Common myeloid progenitor, CD34-positive (primary cell): Measurements from ENCODE around the gene ADARB2.

Experiments
- CTCF ChIA-PET: fragments of 350-600 bp; sonication (Branson Sonifier 250); formaldehyde crosslinking; loops from one replicate; lab custom pipeline; 2021; ENCODE audit warnings: antibody characterized with exemption; lab: Charles Lee
- POLR2A ChIA-PET: fragments of 350-600 bp; sonication (Branson Sonifier 250); formaldehyde crosslinking; loops from one replicate; lab custom pipeline; 2021; ENCODE audit warnings: antibody characterized with exemption; lab: Charles Lee
- DNase-seq, 3 donors: peaks; one replicate each; pipeline versions ENCODE4 v3.0.0 to v3.0.0-alpha.2; 2013
- H3K27ac ChIP-seq, 2 experiments: 1 replicate in 1 of 2; 2 replicates in 1 of 2; pipeline ENCODE4 v1.7.0; 2013; ENCODE audit warnings: inconsistent platforms in 2 of 2, low read length in 2 of 2, mild to moderate bottlenecking in 2 of 2, low read depth in 1 of 2, moderate library complexity in 1 of 2; ENCODE audit not compliant: severe bottlenecking in 2 of 2, insufficient read depth in 1 of 2, poor library complexity in 1 of 2
- H3K27me3 ChIP-seq, 5 experiments: replicated peaks in 2 of 5; 1 replicate in 3 of 5; 2 replicates in 2 of 5; pipeline versions ENCODE4 v1.6.1 to v1.7.0; 2013; ENCODE audit warnings: low read length in 4 of 5, mild to moderate bottlenecking in 2 of 5, moderate library complexity in 2 of 5, inconsistent platforms in 1 of 5; ENCODE audit not compliant: insufficient read depth in 5 of 5, control insufficient read depth in 4 of 5
- H3K36me3 ChIP-seq, 4 experiments: 1 replicate in 2 of 4; 2 replicates in 2 of 4; pipeline versions ENCODE4 v1.6.1 to v1.7.0; 2013; ENCODE audit warnings: low read length in 3 of 4, control low read depth in 1 of 4, mild to moderate bottlenecking in 1 of 4; ENCODE audit not compliant: control insufficient read depth in 4 of 4, insufficient read depth in 4 of 4
- H3K4me1 ChIP-seq, 4 experiments: 1 replicate in 3 of 4; 2 replicates in 1 of 4; pipeline versions ENCODE4 v1.6.1 to v1.7.1; 2013; ENCODE audit warnings: low read length in 3 of 4, mild to moderate bottlenecking in 3 of 4, control low read depth in 1 of 4, inconsistent platforms in 1 of 4, moderate library complexity in 1 of 4; ENCODE audit not compliant: control insufficient read depth in 4 of 4, insufficient read depth in 4 of 4; ENCODE audit errors: control extremely low read depth in 1 of 4
- H3K4me3 ChIP-seq, 7 experiments: 1 replicate in 4 of 7; 2 replicates in 3 of 7; pipeline versions ENCODE4 v1.5.1 to v1.7.0; 2013; ENCODE audit warnings: mild to moderate bottlenecking in 7 of 7, low read length in 6 of 7, moderate library complexity in 6 of 7, inconsistent platforms in 2 of 7, low read depth in 2 of 7, control low read depth in 1 of 7; ENCODE audit not compliant: insufficient read depth in 4 of 7, control insufficient read depth in 1 of 7; ENCODE audit errors: extremely low read depth in 1 of 7
- H3K9me3 ChIP-seq, 5 experiments: 1 replicate in 4 of 5; 2 replicates in 1 of 5; pipeline versions ENCODE4 v1.6.1 to v1.7.1; 2013; ENCODE audit warnings: low read length in 4 of 5, mild to moderate bottlenecking in 2 of 5, inconsistent platforms in 1 of 5, low read depth in 1 of 5, moderate library complexity in 1 of 5; ENCODE audit not compliant: control insufficient read depth in 4 of 5, insufficient read depth in 2 of 5; ENCODE audit errors: control extremely low read depth in 1 of 5
- WGBS: methylation state at CpG from one replicate; pipeline ENCODE4 v1.1.5; 2013; ENCODE audit not compliant: insufficient coverage; 5-methylcytosine and 5-hydroxymethylcytosine counted together

Gene ADARB2

DNA sequence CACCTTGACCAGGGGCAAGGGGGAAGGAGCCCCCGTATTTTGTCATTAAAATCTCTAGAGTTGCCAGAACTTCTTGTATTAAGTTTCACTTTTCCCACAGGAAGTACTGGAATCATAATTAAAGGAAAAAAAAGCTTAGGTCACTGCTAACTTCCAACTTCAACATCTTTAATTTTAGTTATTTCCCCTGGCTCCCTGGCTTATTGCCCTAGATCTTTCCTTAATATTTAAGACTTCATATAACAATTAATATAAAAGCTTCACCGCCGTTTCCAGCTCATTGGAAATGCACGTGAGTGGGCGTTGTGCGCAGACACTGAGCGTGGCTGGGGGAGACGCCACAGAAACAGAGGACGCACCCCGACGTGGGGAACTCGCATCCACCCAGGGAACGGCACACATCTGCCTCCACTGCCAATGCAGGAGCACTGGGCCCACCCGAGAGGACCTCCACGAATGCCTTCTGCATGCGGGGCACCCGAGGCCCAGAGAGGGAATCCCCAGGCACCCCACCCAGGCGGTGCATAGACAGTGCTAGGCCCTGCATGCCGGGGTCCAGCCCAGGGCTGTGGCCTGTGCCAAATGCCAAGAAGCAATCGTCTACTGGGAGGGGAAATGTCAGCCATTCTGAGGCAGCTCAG is 72.2 kb downstream of the ADARB2 start:
- Histone ChIP-seq H3K27ac (no peak overlapping the region), H3K4me3 (no peak overlapping the region), H3K4me1 (no peaks in the 10 kb centered on the region), H3K36me3 (no peaks in the 10 kb centered on the region), H3K27me3 (peaks cover 0 to 2% (median 0%) of the 10 kb centered on the region in 5 experiments), H3K9me3 (no peaks in the 10 kb centered on the region)
- WGBS: 98% methylated on average over 18 of the region's 20 CpGs
- ChIA-PET CTCF (no interaction called here), POLR2A (no interaction called here)
- DNase-seq: no peak

DNA sequence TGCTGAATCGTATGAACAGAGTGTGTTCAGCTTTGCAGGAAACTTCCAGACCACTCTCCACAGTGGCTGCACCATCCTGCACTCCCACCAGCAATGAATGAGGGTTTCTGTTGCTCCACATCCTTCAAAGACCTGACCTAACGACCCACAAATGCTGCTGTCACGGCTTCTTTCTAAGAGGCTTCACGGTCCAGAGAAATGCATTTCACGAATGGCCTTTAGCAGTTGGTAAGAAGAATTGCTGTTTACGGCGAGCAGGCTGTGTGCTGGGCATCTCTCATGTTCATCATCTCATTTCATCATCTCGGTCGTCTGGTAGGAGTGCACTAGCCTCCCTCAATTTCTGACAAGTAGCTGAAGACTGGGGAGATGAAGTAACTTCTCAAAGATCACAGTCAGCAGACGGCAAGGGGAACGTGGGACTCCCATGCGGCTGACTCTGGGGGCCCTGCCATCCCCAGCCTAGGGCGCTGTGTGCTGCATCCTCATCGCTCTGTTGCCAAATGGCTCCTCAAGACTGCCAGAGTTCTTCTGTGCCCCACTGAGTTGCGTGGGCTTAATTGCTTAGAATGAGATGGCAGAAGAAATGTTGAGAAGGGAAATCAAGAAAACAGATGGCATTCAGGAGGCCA is 72.9 kb downstream of the ADARB2 start:
- POLR2A ChIA-PET: no interaction called here
- Histone ChIP-seq H3K4me3 (no peak overlapping the region), H3K27ac (no peak overlapping the region), H3K4me1 (no peaks in the 10 kb centered on the region), H3K9me3 (no peaks in the 10 kb centered on the region), H3K27me3 (peaks cover 0 to 4% (median 0%) of the 10 kb centered on the region in 5 experiments), H3K36me3 (no peaks in the 10 kb centered on the region)
- CTCF ChIA-PET: no interaction called here
- WGBS: 87% methylated on average over 14 of the region's 15 CpGs
- DNase-seq: no peak

DNA sequence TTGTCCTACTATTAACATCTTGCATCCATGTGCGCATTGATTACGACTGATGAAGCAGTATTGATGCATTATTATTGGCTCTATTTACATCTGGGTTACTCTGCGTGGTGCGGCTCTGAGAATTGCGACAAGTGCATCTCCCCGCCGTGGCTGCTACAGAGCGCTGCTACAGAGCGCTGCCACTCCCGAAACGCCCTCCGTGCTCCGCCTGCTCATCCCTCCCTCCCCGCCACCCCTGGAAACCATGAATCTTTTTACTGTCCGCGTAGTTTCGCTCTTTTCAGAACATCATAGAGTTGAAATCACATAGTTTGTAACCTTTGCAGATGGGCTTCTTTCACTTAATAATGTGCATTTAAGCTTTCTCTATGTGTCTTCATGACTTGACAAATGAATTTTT is 74.1 kb downstream of the ADARB2 start:
- ChIA-PET POLR2A (no interaction called here), CTCF (no interaction called here)
- H3K27ac ChIP-seq: no peak overlapping the region
- no peak for DNase-seq
- H3K27me3 ChIP-seq: peaks cover 0 to 13% (median 0%) of the 10 kb centered on the region in 5 experiments
- H3K4me3 ChIP-seq: no peak overlapping the region
- H3K4me1 ChIP-seq: no peaks in the 10 kb centered on the region
- 94% methylated on average over 14 of the region's 17 CpGs for WGBS
- H3K36me3 ChIP-seq: no peaks in the 10 kb centered on the region
- H3K9me3 ChIP-seq: no peaks in the 10 kb centered on the region

DNA sequence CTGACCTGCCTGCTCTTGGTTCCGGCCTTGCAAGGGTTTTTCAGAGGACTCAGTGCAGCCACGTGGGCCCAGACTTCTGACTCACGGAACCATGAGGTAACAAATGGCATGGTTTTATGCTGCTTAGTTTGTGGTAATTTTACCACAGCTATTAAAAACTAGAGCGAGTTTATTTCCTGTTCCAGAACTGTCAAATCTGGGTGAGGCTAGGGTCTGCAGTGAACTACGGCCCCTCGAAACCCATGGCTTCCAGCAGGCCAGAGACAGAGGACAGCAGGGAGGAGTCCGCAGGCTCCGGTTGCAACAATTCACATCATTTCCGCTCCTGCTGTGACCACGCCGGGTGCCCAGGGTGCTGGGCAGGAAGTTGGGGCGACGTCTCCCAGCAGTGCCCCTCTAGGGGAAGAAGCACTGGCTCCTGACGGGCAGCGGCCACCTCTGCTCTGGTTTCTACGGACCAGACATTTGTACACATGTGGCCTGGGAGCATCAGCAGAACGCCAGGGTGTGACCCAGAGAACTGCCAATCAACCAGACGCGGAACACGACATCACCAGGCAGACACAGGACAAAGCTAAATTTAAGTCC is 74.8 kb downstream of the ADARB2 start:
- Histone ChIP-seq H3K27ac (no peak overlapping the region), H3K4me1 (no peaks in the 10 kb centered on the region), H3K9me3 (no peaks in the 10 kb centered on the region), H3K27me3 (peaks cover 0 to 15% (median 4%) of the 10 kb centered on the region in 5 experiments), H3K36me3 (no peaks in the 10 kb centered on the region), H3K4me3 (no peak overlapping the region)
- WGBS: 78% methylated on average over 14 of the region's 20 CpGs
- CTCF ChIA-PET: no interaction called here
- POLR2A ChIA-PET: no interaction called here
- DNase-seq: no peak

DNA sequence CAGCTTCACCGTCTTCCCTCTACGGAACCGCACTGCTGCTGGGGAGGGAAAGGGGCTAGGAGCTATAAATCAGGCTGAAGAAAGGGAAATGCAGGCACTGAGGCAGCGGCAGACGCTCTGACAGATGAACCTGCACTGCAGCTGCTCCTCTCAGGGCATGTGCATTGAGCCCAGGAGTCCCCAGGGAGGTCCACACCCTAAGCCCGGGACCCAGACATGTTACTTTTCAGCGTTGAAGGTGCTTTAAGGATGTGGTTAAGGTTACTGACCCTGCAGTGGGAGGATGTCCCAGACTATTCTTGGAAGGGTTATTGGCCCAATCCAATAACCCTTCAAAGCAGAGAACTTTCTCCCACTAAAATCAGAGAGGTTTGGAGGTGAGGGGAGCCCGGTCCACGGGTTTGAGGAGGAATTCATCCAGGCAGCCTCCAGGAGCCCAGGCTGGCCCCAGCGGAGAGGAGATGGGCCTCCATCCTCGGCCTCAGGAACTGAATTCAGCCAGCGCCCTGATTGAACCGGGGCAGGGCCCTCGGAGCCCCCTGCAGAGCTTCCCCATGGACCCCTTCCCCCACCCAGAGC is 75.4 kb downstream of the ADARB2 start:
- ChIA-PET POLR2A (no interaction called here), CTCF (no interaction called here)

DNA sequence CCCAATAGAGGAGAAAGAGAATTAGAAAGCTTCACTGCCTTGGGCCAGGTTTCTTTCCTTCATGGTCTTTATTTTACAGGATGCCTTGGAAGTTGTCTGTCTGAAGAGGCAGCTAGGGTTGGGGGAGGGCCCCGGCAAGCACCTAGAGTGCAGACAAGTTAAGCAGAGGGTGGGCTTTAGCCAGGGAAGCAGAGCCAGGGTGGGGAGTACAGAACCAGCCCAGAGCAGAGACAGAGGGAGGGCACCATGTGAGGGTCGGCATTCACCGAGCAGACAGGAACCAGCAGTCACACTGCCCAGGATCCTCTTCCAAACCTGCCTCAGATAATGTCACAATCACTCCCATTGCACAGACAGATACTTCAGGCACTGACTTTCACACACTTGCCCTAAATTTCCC is 75.9 kb downstream of the ADARB2 start:
- POLR2A ChIA-PET: no interaction called here
- Histone ChIP-seq H3K36me3 (no peaks in the 10 kb centered on the region), H3K4me3 (no peak overlapping the region), H3K27me3 (peaks cover 0 to 15% (median 4%) of the 10 kb centered on the region in 5 experiments), H3K4me1 (no peaks in the 10 kb centered on the region), H3K27ac (no peak overlapping the region), H3K9me3 (no peaks in the 10 kb centered on the region)
- 100% methylated on average over 1 of the region's 3 CpGs for WGBS
- DNase-seq: no peak
- CTCF ChIA-PET: no interaction called here

More for the DNA sequence above, 75.4 kb downstream of the ADARB2 start:
- H3K27me3 ChIP-seq: peaks cover 0 to 15% (median 4%) of the 10 kb centered on the region in 5 experiments
- H3K27ac ChIP-seq: no peak overlapping the region
- DNase-seq: no peak
- WGBS: 73% methylated on average over 12 of the region's 14 CpGs
- no peak overlapping the region for H3K4me3 ChIP-seq
- H3K4me1 ChIP-seq: no peaks in the 10 kb centered on the region
- no peaks in the 10 kb centered on the region for H3K36me3 ChIP-seq
- H3K9me3 ChIP-seq: no peaks in the 10 kb centered on the region

DNA sequence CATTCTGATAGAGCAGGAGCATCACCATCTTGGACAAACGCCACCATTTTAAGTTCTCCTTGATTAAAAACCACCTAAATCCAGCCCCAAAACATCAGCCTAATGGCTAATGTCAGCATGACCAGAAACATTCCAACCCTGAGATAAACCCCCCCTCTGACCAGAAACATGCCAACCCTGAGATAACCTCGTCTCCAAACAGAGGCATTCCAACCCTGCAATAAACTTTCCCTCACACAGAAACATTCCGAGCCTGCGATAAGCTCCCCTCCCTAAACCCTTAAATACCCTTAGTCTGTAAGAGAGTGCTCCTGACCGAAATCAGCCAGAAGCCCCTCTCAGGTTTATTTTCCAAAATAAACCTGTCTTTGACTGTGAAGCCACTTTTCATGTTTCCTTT is 76.5 kb downstream of the ADARB2 start:
- Histone ChIP-seq H3K9me3 (no peaks in the 10 kb centered on the region), H3K4me3 (no peak overlapping the region), H3K4me1 (no peaks in the 10 kb centered on the region), H3K36me3 (no peaks in the 10 kb centered on the region), H3K27me3 (peaks cover 0 to 15% (median 4%) of the 10 kb centered on the region in 5 experiments), H3K27ac (no peak overlapping the region)
- ChIA-PET POLR2A (no interaction called here), CTCF (no interaction called here)
- no peak for DNase-seq
- WGBS: 88% methylated on average over 4 of the region's 5 CpGs
